Measurements from ENCODE around the gene NOVA2.

Gene NOVA2

DNA sequence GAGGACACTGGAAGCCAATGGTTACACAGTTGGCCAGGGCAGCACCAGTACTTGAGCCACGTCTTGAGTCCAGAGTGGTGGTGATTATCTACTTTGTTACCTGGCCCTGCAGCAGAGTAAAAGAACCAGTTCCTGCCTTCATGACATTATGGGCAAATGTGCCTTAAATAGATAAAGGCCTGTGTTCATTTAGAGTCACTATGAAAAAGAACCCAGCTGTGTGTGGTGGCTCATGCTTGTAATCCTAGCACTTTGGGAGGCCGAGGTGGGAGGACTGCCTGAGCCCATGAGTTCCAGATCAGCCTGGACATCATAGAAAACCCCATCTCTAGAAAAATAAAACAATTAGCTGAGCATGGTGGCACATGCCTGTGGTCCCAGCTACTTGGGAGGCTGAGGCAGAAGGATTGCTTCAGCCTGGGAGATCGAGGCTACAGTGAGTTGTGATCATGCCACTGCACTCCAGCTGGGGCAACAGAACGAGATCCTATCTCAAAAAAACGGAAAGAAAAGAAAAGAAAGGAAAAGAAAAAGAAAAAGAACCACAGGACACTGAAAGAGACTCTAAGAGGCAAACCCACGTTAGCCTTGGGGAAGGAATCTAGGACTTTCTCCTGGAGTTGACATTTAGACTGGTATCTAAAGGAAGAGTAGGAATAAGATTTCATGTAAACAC lies 84.3 kb downstream of the NOVA2 start:
- no peak for FAIRE-seq

- FAIRE-seq, result no peak
Measured at GRCh38 chr19:45887200-45887710, 86.4 kb downstream of the NOVA2 start.

DNA sequence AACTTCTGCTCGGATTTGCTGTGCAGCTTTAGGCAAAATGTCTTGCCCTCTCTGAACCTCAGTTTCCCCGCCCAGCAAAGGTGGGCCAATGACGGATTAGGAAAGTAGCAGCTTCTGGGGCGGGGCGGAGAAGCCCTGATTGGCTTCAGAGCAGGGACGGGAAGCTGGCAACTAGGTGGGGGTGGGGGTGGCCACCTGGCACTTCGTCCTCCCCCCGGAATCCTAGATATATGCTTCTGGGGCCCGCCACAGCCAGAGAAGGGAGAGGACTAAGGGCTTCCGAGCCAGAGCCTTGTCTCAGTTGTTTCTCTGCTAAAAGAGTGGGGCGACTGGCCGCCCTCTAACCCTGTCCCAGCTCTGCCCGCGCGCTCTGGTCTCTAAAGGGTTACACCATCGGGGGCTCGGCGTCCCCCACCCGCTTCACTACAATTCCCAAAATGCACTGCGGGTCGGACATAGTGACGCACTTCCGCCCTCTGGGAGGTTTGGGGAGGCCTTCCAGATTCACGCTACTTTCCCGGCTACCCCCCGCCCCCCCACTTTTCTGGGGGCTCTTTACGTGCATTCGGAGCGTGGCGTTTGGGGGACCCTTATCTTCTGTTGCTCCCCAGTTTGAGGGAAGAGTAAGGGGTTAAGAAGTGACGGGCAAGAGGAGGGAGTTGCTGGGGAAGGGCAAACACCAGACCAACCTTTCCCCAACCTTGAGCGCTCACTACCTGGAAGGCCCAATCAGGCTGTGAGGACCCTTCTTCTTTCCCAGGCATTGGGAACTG lies 87.1 kb downstream of the NOVA2 start:
- FAIRE-seq, result peak; percentile 54

DNA sequence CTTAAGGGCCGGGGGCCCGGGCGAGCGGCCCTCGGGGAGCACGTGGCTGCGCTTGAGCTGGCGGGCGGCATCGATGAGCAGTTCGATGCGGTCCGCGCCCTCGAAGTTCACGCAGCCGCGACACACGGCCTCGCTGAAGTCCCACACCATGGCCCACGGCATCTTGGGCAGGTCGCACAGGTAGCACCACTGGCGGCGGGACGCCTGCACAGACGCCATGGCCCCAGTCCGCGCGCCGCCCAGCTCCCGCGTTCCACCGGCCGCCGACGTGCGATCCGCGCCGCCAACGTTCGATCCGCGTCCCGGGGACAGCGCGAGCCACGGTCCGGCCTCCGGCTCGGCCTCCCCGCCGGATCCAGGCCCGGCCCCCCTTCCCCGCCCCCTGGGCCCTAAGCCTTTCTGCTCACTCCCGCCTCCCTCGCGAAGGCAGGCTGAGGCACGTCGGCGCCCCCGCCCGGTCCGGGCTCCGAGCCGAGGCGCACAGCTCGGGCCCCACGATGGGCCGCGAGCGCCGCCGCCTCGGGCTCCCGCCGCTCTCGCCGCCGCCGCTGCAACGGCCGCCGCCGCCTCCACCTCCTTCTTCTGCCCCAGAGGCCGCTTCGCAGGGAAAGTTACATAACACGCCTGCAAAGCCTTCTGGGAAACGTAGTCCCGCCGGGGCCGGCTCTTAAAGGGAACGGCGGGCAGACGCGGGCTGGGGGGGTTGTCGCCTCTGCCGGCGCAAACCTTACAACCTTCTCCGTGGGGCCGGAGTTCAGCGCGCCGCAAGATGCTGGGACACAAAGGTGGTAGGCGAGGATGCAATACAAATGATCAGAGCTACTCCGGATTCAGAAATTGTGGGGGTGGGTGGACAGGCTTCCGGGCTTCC lies 87.9 kb downstream of the NOVA2 start, which contains the start of gene IRF2BP1:
TSS of gene IRF2BP1 (minus strand) at position 586 of the 871 bp plus-strand sequence. CDS start at position 219, 367 bp downstream.
- no peak for FAIRE-seq

- no peak for FAIRE-seq
Measured at GRCh38 chr19:45884682-45885555, 88.7 kb downstream of the NOVA2 start.

DNA sequence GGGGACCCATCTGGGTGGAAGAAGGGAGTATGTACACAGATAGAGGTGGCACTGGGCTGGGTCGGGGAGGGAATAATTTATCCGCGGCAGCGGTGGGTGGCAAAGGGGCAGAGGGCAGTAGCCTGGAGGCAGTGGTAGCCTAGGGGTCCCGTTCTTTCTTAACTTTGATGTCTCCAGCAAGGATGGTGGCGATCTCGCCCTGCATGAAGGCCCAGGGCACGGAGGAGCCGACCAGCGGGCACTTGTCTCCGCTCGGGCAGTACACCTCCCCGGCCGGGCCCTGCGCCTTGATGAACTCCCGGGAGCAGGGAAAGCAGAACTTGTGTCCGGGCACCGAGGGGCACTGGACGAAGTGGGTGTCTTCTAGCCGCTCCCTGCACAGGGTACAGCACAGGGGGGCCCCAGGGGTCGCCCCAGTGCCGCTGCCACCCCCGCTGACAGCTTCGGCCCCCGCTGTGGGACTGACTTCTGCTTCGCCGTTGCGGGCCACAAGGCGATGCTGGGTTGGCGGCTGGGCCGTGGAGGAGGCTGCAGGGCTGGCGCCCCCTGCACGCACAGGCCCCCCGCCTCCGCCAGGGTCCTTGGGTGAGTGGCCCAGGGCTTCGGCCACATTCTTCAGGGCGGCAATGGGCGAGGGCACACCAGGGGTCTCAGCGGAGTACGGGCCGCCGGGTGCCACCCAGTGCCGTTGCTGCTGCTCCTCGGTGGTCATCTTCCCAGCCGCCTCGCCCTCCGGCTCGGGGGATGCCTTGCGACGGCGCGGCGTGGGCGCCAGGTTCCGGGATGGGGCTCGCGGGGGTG lies 89.6 kb downstream of the NOVA2 start:
- no peak for FAIRE-seq
